Mesothelial cell of epicardium (in vitro differentiated cells): ENCODE measurements around the gene MLLT10. TPM values are rescaled to one million over a fixed set of nuclear protein-coding genes. Genes with fewer than 3 reads are reported as not detected.

Source experiments
- DNase-seq, 2 experiments: peaks; one replicate each; pipeline ENCODE4 v3.0.0; 2021; ENCODE audit warnings: low spot score in 2 of 2; ENCODE audit not compliant: unreplicated experiment in 2 of 2
- H3K27ac Mint-ChIP-seq: 2 replicates; pipeline ENCODE4 v1.8.0; 2021; ENCODE audit warnings: mixed read lengths
- H3K27me3 Mint-ChIP-seq: 2 replicates; pipeline ENCODE4 v1.8.0; 2021; ENCODE audit warnings: low read depth, mixed read lengths
- H3K36me3 Mint-ChIP-seq: 2 replicates; pipeline ENCODE4 v1.8.0; 2021; ENCODE audit warnings: mixed read lengths
- H3K4me1 Mint-ChIP-seq: 2 replicates; pipeline ENCODE4 v1.8.0; 2021; ENCODE audit warnings: mixed read lengths
- H3K4me3 Mint-ChIP-seq: 2 replicates; pipeline ENCODE4 v1.8.0; 2021; ENCODE audit warnings: mild to moderate bottlenecking, moderate library complexity, mixed read lengths
- H3K9me3 Mint-ChIP-seq: 2 replicates; pipeline ENCODE4 v1.8.0; 2021; ENCODE audit warnings: mixed read lengths
- CTCF ChIP-seq: fragments of 200-600 bp; sonication (generic); IDR thresholded peaks from one replicate; pipeline ENCODE4 v1.5.0; 2021; ENCODE audit warnings: antibody characterized with exemption; ENCODE audit not compliant: unreplicated experiment
- total RNA-seq: library from RNA; stranded (reverse); gene quantifications from 3 replicates; pipeline ENCODE4 v1.2.1, GENCODE V29; 2021

Gene MLLT10
- total RNA-seq, 1 donor from 2014 or later: 62.5 TPM

GRCh38 chr10:21499701-21500577 lies 34.1 kb upstream of the MLLT10 start:
- H3K4me3 Mint-ChIP-seq: peak overlapping the region; percentile 61
- peaks cover 52% of the 10 kb centered on the region for H3K4me1 Mint-ChIP-seq
- TF ChIP-seq CTCF: no peak
- no peaks in the 10 kb centered on the region for H3K27me3 Mint-ChIP-seq
- peak overlapping the region; percentile 80 for H3K27ac Mint-ChIP-seq
- H3K36me3 Mint-ChIP-seq: no peaks in the 10 kb centered on the region
- no peaks in the 10 kb centered on the region for H3K9me3 Mint-ChIP-seq
- peak in 1 of 2 experiments; percentile 67 for DNase-seq

GRCh38 chr10:21500578-21500910 lies 33.5 kb upstream of the MLLT10 start:
- Mint-ChIP-seq H3K27me3 (no peaks in the 10 kb centered on the region), H3K36me3 (no peaks in the 10 kb centered on the region), H3K4me1 (peaks cover 48% of the 10 kb centered on the region), H3K4me3 (peak overlapping the region; percentile 61), H3K27ac (peak overlapping the region; percentile 80), H3K9me3 (no peaks in the 10 kb centered on the region)
- no peak for TF ChIP-seq CTCF
- no peak for DNase-seq

- TF ChIP-seq CTCF: no peak
- H3K4me1 Mint-ChIP-seq: peaks cover 53% of the 10 kb centered on the region
- H3K36me3 Mint-ChIP-seq: no peaks in the 10 kb centered on the region
- no peaks in the 10 kb centered on the region for H3K9me3 Mint-ChIP-seq
- H3K27me3 Mint-ChIP-seq: no peaks in the 10 kb centered on the region
- DNase-seq: no peak
- H3K27ac Mint-ChIP-seq: peak overlapping the region; percentile 80
- H3K4me3 Mint-ChIP-seq: peak overlapping the region; percentile 61
Observed at GRCh38 chr10:21501091-21501490, 32.9 kb upstream of the MLLT10 start.

- Mint-ChIP-seq H3K4me1 (peaks cover 61% of the 10 kb centered on the region), H3K27me3 (no peaks in the 10 kb centered on the region), H3K4me3 (no peak overlapping the region), H3K9me3 (no peaks in the 10 kb centered on the region), H3K36me3 (no peaks in the 10 kb centered on the region), H3K27ac (no peak overlapping the region)
- TF ChIP-seq CTCF: no peak
- DNase-seq: no peak
Observed at GRCh38 chr10:21501731-21502347, 32.2 kb upstream of the MLLT10 start.

DNA sequence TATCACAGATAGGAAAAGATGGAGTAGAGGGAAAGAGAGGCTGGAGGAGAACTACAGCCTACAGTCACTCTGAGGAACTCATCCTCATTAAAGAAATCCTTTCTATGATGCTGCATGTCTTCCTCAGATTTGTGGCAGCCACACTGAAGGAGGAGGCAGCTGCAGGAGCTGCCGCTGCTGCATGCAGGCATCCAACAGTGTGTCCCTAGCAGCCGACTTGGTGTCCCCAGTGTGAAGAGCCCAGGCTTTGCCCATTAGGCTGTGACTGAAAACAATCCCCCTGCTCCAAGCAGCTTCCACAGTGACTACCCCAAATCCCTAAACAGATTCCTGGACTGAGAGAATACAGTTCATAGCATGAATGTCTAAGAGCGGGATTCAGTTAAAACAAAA lies 31.7 kb upstream of the MLLT10 start:
- H3K9me3 Mint-ChIP-seq: no peaks in the 10 kb centered on the region
- no peak for DNase-seq
- no peak overlapping the region for H3K27ac Mint-ChIP-seq
- no peak for TF ChIP-seq CTCF
- no peaks in the 10 kb centered on the region for H3K27me3 Mint-ChIP-seq
- peaks cover 64% of the 10 kb centered on the region for H3K4me1 Mint-ChIP-seq
- no peak overlapping the region for H3K4me3 Mint-ChIP-seq
- no peaks in the 10 kb centered on the region for H3K36me3 Mint-ChIP-seq
